Measurements from ENCODE around the gene ABCC11.

DNA sequence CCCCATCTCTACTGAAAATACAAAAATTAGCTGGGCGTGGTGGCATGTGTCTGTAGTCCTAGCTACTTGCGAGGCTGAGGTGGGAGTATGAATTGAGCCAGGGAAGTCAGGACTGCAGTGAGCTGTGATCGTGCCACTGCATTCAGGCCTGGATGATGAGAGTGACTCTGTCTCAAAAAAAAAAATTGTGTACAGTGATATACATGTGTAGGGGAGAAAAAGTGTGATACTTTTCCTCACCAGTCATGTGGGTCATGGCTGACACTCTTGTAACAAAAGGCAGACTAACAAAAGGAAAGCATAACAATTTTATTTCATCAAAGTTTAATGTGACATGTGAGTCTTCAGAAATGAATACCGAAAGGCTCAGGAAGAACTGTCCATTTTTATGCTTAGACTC, 89.5 kb downstream of the ABCC11 start:
- no peak for TF ChIP-seq POLR2A (IDR thresholded peaks at IDR 0.05; ENCODE audit: low read length)
- no peak for TF ChIP-seq GATA1 (IDR thresholded peaks at IDR 0.05; ENCODE audit: low read depth, low read length)

Data from erythroblast (primary cell).